Esophagus muscularis mucosa (tissue), 4 donors: Measurements from ENCODE around the gene KCNV2. TPM values are rescaled to one million over a fixed set of nuclear protein-coding genes. Genes with fewer than 3 reads are reported as not detected.

Source experiments
- DNase-seq: peaks from one replicate; pipeline ENCODE4 v3.0.0-alpha.2; 2017; ENCODE audit errors: extremely low spot score
- H3K27ac ChIP-seq, 4 donors: fragments of 200-600 bp; sonication (generic); replicated peaks in 1 of 4; 1 replicate in 3 of 4; 2 replicates in 1 of 4; pipeline ENCODE4 v1.5.1; 2016 to 2019; ENCODE audit warnings: mild to moderate bottlenecking in 1 of 4
- H3K27me3 ChIP-seq, 4 donors: fragments of 200-600 bp; sonication (generic); one replicate each; pipeline versions ENCODE4 v1.5.1 to v1.6.0; 2016 to 2019
- H3K36me3 ChIP-seq, 4 donors: fragments of 200-600 bp; sonication (generic); one replicate each; pipeline ENCODE4 v1.5.1; 2016 to 2019
- H3K4me1 ChIP-seq, 4 donors: fragments of 200-600 bp; sonication (generic); one replicate each; pipeline ENCODE4 v1.5.1; 2016 to 2019
- H3K4me3 ChIP-seq, 4 donors: fragments of 200-600 bp; sonication (generic); 1 replicate in 2 of 4; 2 replicates in 2 of 4; pipeline ENCODE4 v1.5.1; 2016 to 2019; ENCODE audit warnings: mild to moderate bottlenecking in 4 of 4, moderate library complexity in 1 of 4
- H3K9me3 ChIP-seq, 4 donors: fragments of 200-600 bp; sonication (generic); 1 replicate in 3 of 4; 2 replicates in 1 of 4; pipeline ENCODE4 v1.5.1; 2016 to 2019
- EP300 ChIP-seq: sonication (generic); formaldehyde crosslinking; IDR thresholded peaks from one replicate; pipeline ENCODE4 v1.6.1; 2017; ENCODE audit warnings: antibody characterized with exemption
- POLR2A ChIP-seq: fragments of 450-650 bp; IDR thresholded peaks from one replicate; pipeline ENCODE4 v1.6.1; 2017; ENCODE audit warnings: antibody characterized with exemption, moderate library complexity, mild to moderate bottlenecking, low read depth
- POLR2AphosphoS5 ChIP-seq, 2 donors: sonication (generic); formaldehyde crosslinking; IDR thresholded peaks; one replicate each; pipeline ENCODE4 v1.6.1; 2017; ENCODE audit warnings: antibody characterized with exemption in 2 of 2
- WGBS: methylation state at CpG from one replicate; pipeline ENCODE4 v1.1.5; 2018; 5-methylcytosine and 5-hydroxymethylcytosine counted together
- intact Hi-C: fragments of 100-400 bp; cut with DNase I; formaldehyde crosslinking; loops from one replicate; pipeline ENCODE4 v1.15.1; 2023
- total RNA-seq, 4 donors: library from RNA; depleted of rRNA; stranded (reverse); fragments of >200 nt; gene quantifications; one replicate each; pipeline versions ENCODE4 v1.1.0 to v1.2.1, GENCODE V29; 2016
- TF ChIP-seq, protein P1 (sequence below), 3 experiments: fragments of 200-600 bp in 2 of 3; fragments of 450-650 bp in 1 of 3; sonication (generic) in 2 of 3; IDR thresholded peaks; one replicate each; pipeline ENCODE4 v1.5.1; 2017 to 2019; ENCODE audit warnings: antibody characterized with exemption in 3 of 3, mild to moderate bottlenecking in 2 of 3, moderate library complexity in 1 of 3

Gene KCNV2
- total RNA-seq, 4 donors from 2014 or later = not detected

DNA sequence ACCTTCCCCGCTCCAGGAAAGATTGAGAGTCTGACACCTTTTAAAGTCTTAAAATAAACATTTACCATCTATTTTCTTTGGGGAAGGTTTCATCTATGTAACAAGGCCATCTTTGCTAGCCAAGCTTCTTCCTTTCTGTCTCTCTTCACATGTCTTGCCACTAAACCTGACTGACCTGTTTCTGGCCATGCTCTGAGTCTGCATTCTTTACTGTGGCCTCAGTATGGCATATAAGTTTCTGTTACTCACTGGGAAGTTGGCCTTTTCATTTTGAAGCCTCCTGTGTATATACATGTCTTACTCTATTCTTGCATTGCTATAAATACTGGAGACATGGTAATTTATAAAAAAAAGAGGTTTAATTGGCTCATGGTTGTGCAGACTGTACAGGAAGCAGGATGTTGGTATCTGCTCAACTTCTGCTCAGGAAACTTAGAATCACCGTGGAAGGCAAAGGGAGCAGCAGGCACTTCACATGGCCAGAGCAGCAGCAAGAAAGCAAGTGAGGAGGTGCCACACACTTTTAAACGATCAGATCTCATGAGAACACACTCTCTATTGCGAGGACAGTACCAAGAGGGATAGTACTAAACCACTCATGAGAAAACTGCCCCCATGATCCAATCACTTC lies 48.1 kb downstream of the KCNV2 start:
- intact Hi-C loops = no loop called here
- no peaks in the 10 kb centered on the region for H3K9me3 ChIP-seq
- no peak for TF ChIP-seq POLR2AphosphoS5 (IDR thresholded peaks at IDR 0.05)
- TF ChIP-seq, protein P1, sequence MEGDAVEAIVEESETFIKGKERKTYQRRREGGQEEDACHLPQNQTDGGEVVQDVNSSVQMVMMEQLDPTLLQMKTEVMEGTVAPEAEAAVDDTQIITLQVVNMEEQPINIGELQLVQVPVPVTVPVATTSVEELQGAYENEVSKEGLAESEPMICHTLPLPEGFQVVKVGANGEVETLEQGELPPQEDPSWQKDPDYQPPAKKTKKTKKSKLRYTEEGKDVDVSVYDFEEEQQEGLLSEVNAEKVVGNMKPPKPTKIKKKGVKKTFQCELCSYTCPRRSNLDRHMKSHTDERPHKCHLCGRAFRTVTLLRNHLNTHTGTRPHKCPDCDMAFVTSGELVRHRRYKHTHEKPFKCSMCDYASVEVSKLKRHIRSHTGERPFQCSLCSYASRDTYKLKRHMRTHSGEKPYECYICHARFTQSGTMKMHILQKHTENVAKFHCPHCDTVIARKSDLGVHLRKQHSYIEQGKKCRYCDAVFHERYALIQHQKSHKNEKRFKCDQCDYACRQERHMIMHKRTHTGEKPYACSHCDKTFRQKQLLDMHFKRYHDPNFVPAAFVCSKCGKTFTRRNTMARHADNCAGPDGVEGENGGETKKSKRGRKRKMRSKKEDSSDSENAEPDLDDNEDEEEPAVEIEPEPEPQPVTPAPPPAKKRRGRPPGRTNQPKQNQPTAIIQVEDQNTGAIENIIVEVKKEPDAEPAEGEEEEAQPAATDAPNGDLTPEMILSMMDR (IDR thresholded peaks at IDR 0.05) = no peak
- TF ChIP-seq POLR2A = no peak
- TF ChIP-seq EP300 = no peak
- DNase-seq = no peak
- H3K27me3 ChIP-seq = no peaks in the 10 kb centered on the region
- H3K4me1 ChIP-seq = no peaks in the 10 kb centered on the region
- H3K27ac ChIP-seq = no peak overlapping the region
- H3K36me3 ChIP-seq = peaks cover 7 to 22% (median 9%) of the 10 kb centered on the region in 4 donors
- no peak overlapping the region for H3K4me3 ChIP-seq
- WGBS = 67% methylated on average over 4 of the region's 4 CpGs

DNA sequence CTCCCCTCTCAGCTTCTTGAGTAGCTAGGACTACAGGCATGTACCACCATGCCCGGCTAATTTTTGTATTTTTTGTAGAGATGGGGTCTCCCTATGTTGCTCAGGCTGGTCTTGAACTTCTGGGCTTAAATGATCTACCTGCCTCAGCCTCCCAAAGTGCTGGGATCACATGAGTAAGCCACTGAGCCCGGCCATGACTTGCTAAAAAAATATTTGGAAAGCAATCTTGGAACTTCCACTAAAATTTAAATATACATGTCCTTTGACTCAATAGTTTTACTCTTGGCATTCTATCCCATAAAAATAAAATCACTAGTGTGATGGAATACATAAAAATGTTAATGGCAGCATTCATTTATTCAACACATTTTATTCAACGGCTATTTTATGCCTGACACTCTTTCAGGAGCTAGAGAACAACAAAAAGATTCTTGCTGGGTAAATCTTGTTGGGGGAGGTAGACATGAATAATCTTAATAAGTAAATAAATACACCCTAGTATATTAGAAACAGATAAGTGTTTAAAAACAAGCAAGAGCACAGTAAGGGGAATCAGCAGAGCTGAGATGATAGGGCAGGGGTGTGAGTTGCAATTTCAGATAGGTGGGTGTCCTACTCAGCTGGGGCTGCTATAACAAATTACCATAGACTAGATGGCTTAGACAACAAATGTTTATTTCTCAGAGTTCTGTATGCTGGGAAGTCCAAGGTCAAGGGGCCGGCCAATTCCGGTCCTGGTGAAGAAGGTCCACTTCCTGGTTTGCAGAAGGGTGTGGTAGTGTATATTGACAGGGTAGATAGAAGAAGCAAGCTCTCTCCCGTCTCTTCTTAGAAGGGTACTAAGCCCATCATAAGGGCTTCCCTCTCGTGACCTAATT lies 50.7 kb downstream of the KCNV2 start:
- Histone ChIP-seq H3K4me3 (no peak overlapping the region), H3K27ac (no peak overlapping the region), H3K9me3 (peaks cover 0 to 3% (median 0%) of the 10 kb centered on the region in 4 donors), H3K36me3 (peaks cover 9 to 39% (median 16%) of the 10 kb centered on the region in 4 donors), H3K4me1 (no peaks in the 10 kb centered on the region), H3K27me3 (no peaks in the 10 kb centered on the region)
- intact Hi-C loops = no loop called here
- DNase-seq = no peak
- 86% methylated on average over 7 of the region's 7 CpGs for WGBS
- TF ChIP-seq POLR2AphosphoS5 (IDR thresholded peaks at IDR 0.05) (no peak), POLR2A (no peak), EP300 (no peak)
- TF ChIP-seq, protein P1 (IDR thresholded peaks at IDR 0.05) = no peak

DNA sequence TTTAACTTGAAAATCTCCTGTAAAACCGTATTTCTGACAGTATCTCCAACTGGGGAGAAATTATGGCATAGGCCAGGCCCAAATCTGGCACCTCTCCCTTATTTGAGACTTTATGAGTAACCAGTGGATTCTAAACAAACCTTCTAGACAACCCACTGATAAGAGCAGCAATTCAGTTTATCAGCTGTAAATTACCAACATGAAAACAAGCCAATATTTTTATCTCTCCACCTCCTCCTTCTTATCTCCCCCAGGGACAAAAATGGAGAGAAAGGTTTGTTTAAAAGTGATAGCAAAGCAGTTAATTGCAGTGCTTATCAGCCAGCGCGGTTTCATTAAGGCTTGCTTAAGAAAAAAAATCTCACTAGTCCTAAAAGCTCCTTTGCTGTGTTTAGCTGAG lies 53.8 kb downstream of the KCNV2 start:
- Histone ChIP-seq H3K27ac (no peak overlapping the region), H3K36me3 (peaks cover 9 to 62% (median 31%) of the 10 kb centered on the region in 4 donors), H3K4me1 (no peaks in the 10 kb centered on the region), H3K9me3 (peaks cover 0 to 27% (median 7%) of the 10 kb centered on the region in 4 donors), H3K27me3 (no peaks in the 10 kb centered on the region), H3K4me3 (no peak overlapping the region)
- intact Hi-C loops = no loop called here
- WGBS = 74% methylated on average over 3 of the region's 3 CpGs
- no peak for DNase-seq
- no peak for TF ChIP-seq POLR2A
- no peak for TF ChIP-seq EP300
- no peak for TF ChIP-seq POLR2AphosphoS5 (IDR thresholded peaks at IDR 0.05)
- TF ChIP-seq, protein P1 (IDR thresholded peaks at IDR 0.05) = no peak

DNA sequence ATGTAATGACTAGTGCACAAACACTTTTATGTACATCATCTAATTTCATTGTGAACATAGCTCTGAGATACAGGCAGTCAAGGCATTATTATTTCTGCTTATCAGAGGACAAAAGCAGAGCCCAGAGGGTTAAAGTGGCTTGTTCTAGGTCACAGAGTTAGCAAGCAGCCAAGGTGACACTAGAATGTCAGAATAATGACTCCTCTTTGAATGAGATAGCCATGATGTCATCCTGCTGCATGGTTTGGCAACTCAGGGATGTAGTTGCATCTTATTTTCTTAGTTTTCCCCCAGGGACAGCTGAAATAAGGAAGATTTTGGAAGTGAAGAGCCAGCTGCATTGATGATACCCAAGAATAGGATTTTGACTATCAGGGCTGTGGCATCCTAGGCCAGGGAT lies 54.4 kb downstream of the KCNV2 start:
- peaks cover 11 to 68% (median 36%) of the 10 kb centered on the region in 4 donors for H3K36me3 ChIP-seq
- no peak overlapping the region for H3K4me3 ChIP-seq
- peaks cover 0 to 28% (median 7%) of the 10 kb centered on the region in 4 donors for H3K9me3 ChIP-seq
- H3K4me1 ChIP-seq = no peaks in the 10 kb centered on the region
- TF ChIP-seq, protein P1 (IDR thresholded peaks at IDR 0.05) = no peak
- no peak for TF ChIP-seq POLR2A
- H3K27me3 ChIP-seq = no peaks in the 10 kb centered on the region
- no peak for DNase-seq
- no peak overlapping the region for H3K27ac ChIP-seq
- intact Hi-C loops = no loop called here
